Measurements from ENCODE around the gene CYTH4. TPM values are rescaled to one million over a fixed set of nuclear protein-coding genes. Genes with fewer than 3 reads are reported as not detected.

The CYTH4 gene
- total and polyA plus RNA-seq, 2 of the 8 experiments (the other 6 are each of a cell fraction or from before 2014, with no cell fraction given) = 0.09 TPM; not detected in 1

DNA sequence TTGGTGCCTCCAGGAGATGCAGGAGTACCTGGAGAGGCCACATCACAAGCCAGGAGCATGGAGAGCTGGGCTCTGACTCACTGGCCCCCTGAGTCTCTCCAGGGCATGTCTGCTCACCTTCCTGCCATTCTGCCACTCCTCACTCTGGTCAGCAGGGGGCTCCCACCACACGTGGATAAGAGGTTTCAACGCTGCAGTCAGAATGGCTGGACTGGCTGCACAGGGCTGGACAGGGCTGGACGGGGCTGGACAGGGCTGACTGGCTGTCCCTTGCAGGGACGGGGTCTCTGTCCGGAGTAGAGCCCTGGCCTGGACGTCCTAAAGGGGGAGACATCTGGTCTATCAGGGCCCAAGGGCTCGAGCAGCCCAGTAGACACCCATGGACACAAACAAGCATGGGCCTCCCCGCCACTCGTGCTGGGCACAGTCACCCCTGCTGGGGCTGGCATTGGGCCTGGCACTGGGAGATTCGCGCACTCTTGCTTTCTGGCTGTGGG, 34.6 kb downstream of the CYTH4 start (continued):
- TF ChIP-seq CBX5 (IDR thresholded peaks at IDR 0.05; ENCODE audit: low read depth, low read length) = no peak
- no peak for TF ChIP-seq RFX5 (IDR thresholded peaks at IDR 0.05; ENCODE audit: borderline replicate concordance, low read depth, low read length)
- TF ChIP-seq SP2 (IDR thresholded peaks at IDR 0.05; ENCODE audit: low read length) = no peak
- peak; percentile 73; the same call in 1 of the 2 replicates for TF ChIP-seq JUND (IDR thresholded peaks at IDR 0.05; ENCODE audit: low read length)
- TF ChIP-seq, protein P1, sequence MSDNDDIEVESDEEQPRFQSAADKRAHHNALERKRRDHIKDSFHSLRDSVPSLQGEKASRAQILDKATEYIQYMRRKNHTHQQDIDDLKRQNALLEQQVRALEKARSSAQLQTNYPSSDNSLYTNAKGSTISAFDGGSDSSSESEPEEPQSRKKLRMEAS (IDR thresholded peaks at IDR 0.05) = peak; percentile 60; the same call in 1 of the 2 replicates
- no peak for TF ChIP-seq FOSL1 (IDR thresholded peaks at IDR 0.05; ENCODE audit: insufficient read depth, low read depth, low read length)
- no peak for TF ChIP-seq BACH1 (IDR thresholded peaks at IDR 0.05; ENCODE audit: low read length)

All from H1 (cell line).